CD4-positive, alpha-beta T cell (primary cell): ENCODE measurements around the gene KCNC1. TPM values are rescaled to one million over a fixed set of nuclear protein-coding genes. Genes with fewer than 3 reads are reported as not detected.

ENCODE experiments used
- ATAC-seq: fragments of 200-7000 bp; cut with Tn5 transposase; one replicate; pipeline ENCODE4 v1.10.0; 2022; ENCODE audit warnings: mild to moderate bottlenecking; ENCODE audit not compliant: poor library complexity
- CTCF ChIA-PET: fragments of 350-600 bp; sonication (Branson Sonifier 250); formaldehyde crosslinking; loops from one replicate; lab custom pipeline; 2021; ENCODE audit warnings: antibody characterized with exemption, inconsistent platforms; lab: Charles Lee
- POLR2A ChIA-PET: fragments of 350-600 bp; sonication (Branson Sonifier 250); formaldehyde crosslinking; loops from one replicate; lab custom pipeline; 2021; ENCODE audit warnings: antibody characterized with exemption, inconsistent platforms; lab: Charles Lee
- DNase-seq, 14 experiments: peaks; one replicate each; pipeline ENCODE4 v3.0.0-alpha.2; 2013 to 2020; ENCODE audit warnings: mixed read lengths in 2 of 14
- H3K27ac ChIP-seq, 2 donors: one replicate each; pipeline versions ENCODE4 v1.5.1 to v1.7.0; 2013; ENCODE audit warnings: low read length in 2 of 2, low read depth in 1 of 2, mild to moderate bottlenecking in 1 of 2
- H3K27me3 ChIP-seq, 2 experiments: 1 replicate in 1 of 2; 2 replicates in 1 of 2; pipeline versions ENCODE4 v1.6.1 to v1.7.0; 2013; ENCODE audit warnings: low read length in 2 of 2, control low read depth in 1 of 2, mild to moderate bottlenecking in 1 of 2, moderate library complexity in 1 of 2; ENCODE audit not compliant: insufficient read depth in 2 of 2, control insufficient read depth in 1 of 2
- H3K36me3 ChIP-seq: one replicate; pipeline ENCODE4 v1.6.1; 2013; ENCODE audit warnings: low read length, control low read depth; ENCODE audit not compliant: insufficient read depth
- H3K4me1 ChIP-seq: one replicate; pipeline ENCODE4 v1.6.1; 2013; ENCODE audit warnings: low read length, control low read depth; ENCODE audit not compliant: insufficient read depth
- H3K4me3 ChIP-seq: one replicate; pipeline ENCODE4 v1.5.1; 2013; ENCODE audit warnings: mild to moderate bottlenecking, low read length, moderate library complexity
- H3K9me3 ChIP-seq, 2 experiments: 1 replicate in 1 of 2; 2 replicates in 1 of 2; pipeline versions ENCODE4 v1.6.1 to v1.7.0; 2013; ENCODE audit warnings: low read length in 2 of 2, mild to moderate bottlenecking in 2 of 2, control low read depth in 1 of 2, moderate library complexity in 1 of 2; ENCODE audit not compliant: control insufficient read depth in 1 of 2, insufficient read depth in 1 of 2
- H3K27ac Mint-ChIP-seq: one replicate; pipeline ENCODE4 v1.8.0; 2020; ENCODE audit warnings: mixed read lengths
- H3K27me3 Mint-ChIP-seq: one replicate; pipeline ENCODE4 v1.8.0; 2021; ENCODE audit warnings: mixed read lengths
- H3K36me3 Mint-ChIP-seq: one replicate; pipeline ENCODE4 v1.8.0; 2021; ENCODE audit warnings: low read depth, mixed read lengths
- H3K4me1 Mint-ChIP-seq: one replicate; pipeline ENCODE4 v1.8.0; 2021; ENCODE audit warnings: low read depth, mixed read lengths
- H3K4me3 Mint-ChIP-seq: one replicate; pipeline ENCODE4 v1.8.0; 2020; ENCODE audit warnings: mild to moderate bottlenecking, mixed read lengths
- H3K9me3 Mint-ChIP-seq: one replicate; pipeline ENCODE4 v1.8.0; 2020; ENCODE audit warnings: mixed read lengths
- intact Hi-C, 2 experiments: fragments of 100-400 bp; cut with DNase I in 1 of 2; cut with micrococcal nuclease in 1 of 2; formaldehyde crosslinking; loops; one replicate each; pipeline versions ENCODE4 v1.15.1 to v1.9.0; 2023 to 2025; cut with DNase I, micrococcal nuclease
- total RNA-seq, 174 experiments: library from RNA in 2 of 174; stranded (reverse) in 2 of 174; gene quantifications; one replicate each; pipeline ENCODE4 v1.2.3 and lab custom pipeline; 2021 to 2026
- TF ChIP-seq, protein P1 (sequence below): fragments of 200-600 bp; IDR thresholded peaks from one replicate; pipeline ENCODE4 v1.8.0; 2022; ENCODE audit warnings: antibody characterized with exemption, mild to moderate bottlenecking

The KCNC1 gene
- total RNA-seq, 2 experiments from 2014 or later, result not detected

DNA sequence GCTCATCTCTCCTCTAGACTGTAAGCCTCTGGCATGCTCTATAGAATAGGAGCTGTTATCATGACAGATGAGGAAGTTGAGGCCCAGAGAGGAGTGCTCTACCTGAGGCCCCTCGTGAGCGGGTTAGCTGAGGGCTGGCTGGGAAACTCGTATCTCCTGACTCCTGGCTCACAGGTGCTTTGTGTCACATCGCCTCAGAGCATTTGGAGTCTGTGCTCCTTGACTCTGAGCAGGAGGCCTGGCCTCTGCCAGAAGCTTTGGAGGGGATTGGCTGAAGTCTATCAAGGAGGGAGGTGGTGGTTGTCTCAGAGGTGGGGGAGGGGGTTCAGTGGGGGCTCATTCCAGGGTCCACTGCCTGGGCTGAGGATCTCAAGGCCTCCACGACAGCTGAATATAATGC, 7.4 kb downstream of the KCNC1 start:
- no peaks in the 10 kb centered on the region for H3K9me3 Mint-ChIP-seq
- no peaks in the 10 kb centered on the region for H3K36me3 ChIP-seq
- no peak overlapping the region for H3K4me3 ChIP-seq
- peaks cover 47% of the 10 kb centered on the region for H3K27me3 Mint-ChIP-seq
- peaks cover 22 to 26% of the 10 kb centered on the region in 2 experiments for H3K27me3 ChIP-seq
- intact Hi-C loops, result no loop called here
- DNase-seq (no peak), ATAC-seq (no peak)
- no peaks in the 10 kb centered on the region for H3K36me3 Mint-ChIP-seq
- ChIA-PET POLR2A (no interaction called here), CTCF (no interaction called here)
- no peaks in the 10 kb centered on the region for H3K4me1 Mint-ChIP-seq
- no peak overlapping the region for H3K27ac Mint-ChIP-seq
- no peak overlapping the region for H3K4me3 Mint-ChIP-seq
- TF ChIP-seq, protein P1, sequence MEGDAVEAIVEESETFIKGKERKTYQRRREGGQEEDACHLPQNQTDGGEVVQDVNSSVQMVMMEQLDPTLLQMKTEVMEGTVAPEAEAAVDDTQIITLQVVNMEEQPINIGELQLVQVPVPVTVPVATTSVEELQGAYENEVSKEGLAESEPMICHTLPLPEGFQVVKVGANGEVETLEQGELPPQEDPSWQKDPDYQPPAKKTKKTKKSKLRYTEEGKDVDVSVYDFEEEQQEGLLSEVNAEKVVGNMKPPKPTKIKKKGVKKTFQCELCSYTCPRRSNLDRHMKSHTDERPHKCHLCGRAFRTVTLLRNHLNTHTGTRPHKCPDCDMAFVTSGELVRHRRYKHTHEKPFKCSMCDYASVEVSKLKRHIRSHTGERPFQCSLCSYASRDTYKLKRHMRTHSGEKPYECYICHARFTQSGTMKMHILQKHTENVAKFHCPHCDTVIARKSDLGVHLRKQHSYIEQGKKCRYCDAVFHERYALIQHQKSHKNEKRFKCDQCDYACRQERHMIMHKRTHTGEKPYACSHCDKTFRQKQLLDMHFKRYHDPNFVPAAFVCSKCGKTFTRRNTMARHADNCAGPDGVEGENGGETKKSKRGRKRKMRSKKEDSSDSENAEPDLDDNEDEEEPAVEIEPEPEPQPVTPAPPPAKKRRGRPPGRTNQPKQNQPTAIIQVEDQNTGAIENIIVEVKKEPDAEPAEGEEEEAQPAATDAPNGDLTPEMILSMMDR, result no peak
- no peaks in the 10 kb centered on the region for H3K4me1 ChIP-seq
- H3K27ac ChIP-seq, result no peak overlapping the region
- H3K9me3 ChIP-seq, result peaks cover 0 to 21% of the 10 kb centered on the region in 2 experiments

DNA sequence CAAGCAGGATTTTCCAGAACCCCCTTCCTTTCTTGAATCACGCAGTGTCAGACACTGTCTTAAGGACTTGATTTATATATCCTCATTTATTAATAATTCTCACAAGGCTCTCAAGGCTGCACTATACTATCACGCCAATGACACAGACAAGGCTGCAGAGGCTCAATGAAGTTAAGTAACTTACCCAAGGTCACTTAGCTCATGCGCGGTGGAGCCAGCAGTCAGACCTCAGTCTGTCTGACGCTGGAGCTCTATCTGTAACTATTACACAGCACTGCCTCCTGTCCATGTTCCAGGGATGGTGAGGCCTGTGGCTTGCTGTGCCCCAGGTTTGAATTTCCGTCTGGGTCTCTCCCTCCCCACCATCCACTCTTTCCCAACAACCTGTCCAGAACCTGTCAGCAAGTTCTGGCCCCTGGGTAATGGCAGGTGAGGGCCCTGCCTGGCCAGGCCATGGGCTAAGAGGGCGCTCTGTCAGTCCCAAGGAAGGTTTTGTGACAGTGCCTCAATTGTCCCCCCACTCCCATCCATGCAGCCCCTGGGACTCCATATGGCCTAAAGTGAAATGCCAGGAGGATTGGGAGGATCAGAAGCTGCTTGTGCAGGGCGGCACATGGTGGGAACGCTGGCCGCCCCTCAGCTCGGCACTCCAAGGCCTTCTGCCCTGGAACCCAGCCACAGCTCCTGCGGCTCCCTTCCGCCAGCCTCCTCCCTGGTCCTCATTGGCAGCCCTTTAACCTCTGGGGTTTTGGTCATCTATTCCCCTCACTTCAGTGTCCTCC, 8.6 kb downstream of the KCNC1 start:
- CTCF ChIA-PET, result no interaction called here

DNA sequence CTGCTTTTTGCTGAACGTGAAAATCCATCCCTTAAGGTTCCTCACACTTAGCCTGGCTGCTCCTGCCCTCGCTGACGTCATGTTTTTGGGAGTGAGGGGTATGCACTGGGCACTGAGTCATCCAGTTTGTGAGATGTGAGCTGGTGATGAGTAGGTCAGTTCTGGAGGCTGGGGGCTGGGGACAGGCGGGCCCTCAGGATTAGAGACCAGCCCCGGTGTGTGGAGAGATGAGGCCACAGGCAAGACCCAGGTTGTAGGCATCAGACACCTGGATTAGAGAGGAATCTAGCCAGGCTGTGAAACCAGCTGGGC, 9.2 kb downstream of the KCNC1 start:
- Histone ChIP-seq H3K27me3 (peaks cover 9 to 10% of the 10 kb centered on the region in 2 experiments), H3K4me3 (no peak overlapping the region), H3K36me3 (no peaks in the 10 kb centered on the region), H3K4me1 (no peaks in the 10 kb centered on the region), H3K9me3 (peaks cover 0 to 15% of the 10 kb centered on the region in 2 experiments), H3K27ac (no peak overlapping the region)
- Mint-ChIP-seq H3K4me1 (no peaks in the 10 kb centered on the region), H3K27me3 (peaks cover 43% of the 10 kb centered on the region), H3K27ac (no peak overlapping the region), H3K9me3 (no peaks in the 10 kb centered on the region), H3K36me3 (no peaks in the 10 kb centered on the region), H3K4me3 (no peak overlapping the region)
- CTCF ChIA-PET, result no interaction called here
- ATAC-seq, result no peak
- DNase-seq, result no peak
- POLR2A ChIA-PET, result no interaction called here
- TF ChIP-seq, protein P1, result no peak
- intact Hi-C loops, result no loop called here

More for the DNA sequence above, 8.6 kb downstream of the KCNC1 start:
- H3K27me3 ChIP-seq, result peaks cover 14 to 15% of the 10 kb centered on the region in 2 experiments
- ATAC-seq, result no peak
- Mint-ChIP-seq H3K27me3 (peaks cover 43% of the 10 kb centered on the region), H3K4me1 (no peaks in the 10 kb centered on the region), H3K36me3 (no peaks in the 10 kb centered on the region), H3K27ac (no peak overlapping the region), H3K9me3 (no peaks in the 10 kb centered on the region), H3K4me3 (no peak overlapping the region)
- H3K27ac ChIP-seq, result no peak overlapping the region
- no peak for DNase-seq
- POLR2A ChIA-PET, result no interaction called here
- TF ChIP-seq, protein P1, result no peak
- no peak overlapping the region for H3K4me3 ChIP-seq
- H3K4me1 ChIP-seq, result no peaks in the 10 kb centered on the region
- H3K9me3 ChIP-seq, result peaks cover 0 to 15% of the 10 kb centered on the region in 2 experiments
- intact Hi-C loops, result no loop called here
- H3K36me3 ChIP-seq, result no peaks in the 10 kb centered on the region
